ENCODE results near the gene KIRREL3. TPM values are rescaled to one million over a fixed set of nuclear protein-coding genes. Genes with fewer than 3 reads are reported as not detected.

The KIRREL3 gene
- polyA plus RNA-seq, 2 of the 4 experiments (the other 2 are of a cell fraction) = 3.0 to 11.0 TPM

GRCh38 chr11:126547161-126547560 lies 453.4 kb downstream of the KIRREL3 start:
- FAIRE-seq = no peak

DNA sequence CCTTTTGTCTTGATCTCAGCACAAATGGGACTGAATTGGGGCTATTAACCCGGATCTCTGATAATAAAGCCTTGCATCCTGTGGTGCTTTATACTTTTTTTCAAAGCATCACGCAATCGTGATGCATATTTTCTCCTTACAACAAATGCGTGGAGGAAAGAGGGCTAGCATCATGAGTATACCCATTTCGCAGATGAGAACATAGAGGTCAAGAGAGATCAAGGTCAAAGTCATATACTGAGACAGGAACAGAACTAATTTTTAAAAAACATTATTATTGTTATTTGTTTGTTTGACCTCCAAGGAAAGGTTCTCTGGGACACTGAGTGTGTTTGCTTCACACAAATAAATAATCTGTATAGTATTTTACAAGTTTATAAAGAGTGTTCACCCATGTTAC lies 453.9 kb downstream of the KIRREL3 start:
- no peaks in the 10 kb centered on the region for H3K9me3 ChIP-seq
- H3K27ac ChIP-seq = no peak overlapping the region
- WGBS (ENCODE audit: missing lambda C conversion rate) = 68% methylated on average over 5 of the region's 5 CpGs
- FAIRE-seq = no peak
- POLR2A ChIA-PET = no interaction called here
- H3K4me1 ChIP-seq = no peaks in the 10 kb centered on the region
- CTCF ChIA-PET = no interaction called here
- no peak for DNase-seq (ENCODE audit: low read depth in 1 of 2, low spot score in 1 of 2)
- H3K4me3 ChIP-seq = no peak overlapping the region
- ATAC-seq = no peak
- no peak overlapping the region for H3K4me2 ChIP-seq
- TF ChIP-seq, protein P1, sequence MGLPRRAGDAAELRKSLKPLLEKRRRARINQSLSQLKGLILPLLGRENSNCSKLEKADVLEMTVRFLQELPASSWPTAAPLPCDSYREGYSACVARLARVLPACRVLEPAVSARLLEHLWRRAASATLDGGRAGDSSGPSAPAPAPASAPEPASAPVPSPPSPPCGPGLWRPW (IDR thresholded peaks at IDR 0.05) = no peak
- TF ChIP-seq ESRRA (IDR thresholded peaks at IDR 0.05; ENCODE audit: borderline replicate concordance, low read length) (no peak), RCOR1 (IDR thresholded peaks at IDR 0.05; ENCODE audit: low read depth, low read length) (no peak), SREBF2 (IDR thresholded peaks at IDR 0.05) (no peak), EP300 (IDR thresholded peaks at IDR 0.05) (no peak), POLR2AphosphoS2 (conservative IDR thresholded peaks at IDR 0.05; ENCODE audit: low read length) (no peak), CTCF (IDR thresholded peaks at IDR 0.05) (no peak), FOSB (CRISPR knock-in tag; IDR thresholded peaks at IDR 0.05) (no peak), RAD21 (conservative IDR thresholded peaks at IDR 0.05 in 1 of 2, IDR thresholded peaks at IDR 0.05 in 1 of 2) (no peak), RARB (CRISPR knock-in tag; IDR thresholded peaks at IDR 0.05) (no peak), NR3C1 (IDR thresholded peaks at IDR 0.05) (no peak)

More at GRCh38 chr11:126547161-126547560, 453.4 kb downstream of the KIRREL3 start:
- Histone ChIP-seq H3K27ac (no peak overlapping the region), H3K4me1 (no peaks in the 10 kb centered on the region), H3K4me2 (no peak overlapping the region), H3K4me3 (no peak overlapping the region), H3K9me3 (no peaks in the 10 kb centered on the region)
- ChIA-PET CTCF (no interaction called here), POLR2A (no interaction called here)
- 75% methylated on average over 8 of the region's 9 CpGs for WGBS (ENCODE audit: missing lambda C conversion rate)
- TF ChIP-seq RFX5 (IDR thresholded peaks at IDR 0.05) (no peak), NFE2L2 (conservative IDR thresholded peaks at IDR 0.05; ENCODE audit: low read length) (no peak), EHF (CRISPR knock-in tag; IDR thresholded peaks at IDR 0.05) (no peak), POLR2A (IDR thresholded peaks at IDR 0.05; ENCODE audit: low read length) (no peak), RNF2 (IDR thresholded peaks at IDR 0.05; ENCODE audit: borderline replicate concordance, low read depth) (no peak), CTCF (IDR thresholded peaks at IDR 0.05) (no peak), TFCP2L1 (CRISPR knock-in tag; IDR thresholded peaks at IDR 0.05) (no peak), PBX3 (IDR thresholded peaks at IDR 0.05) (no peak)
- TF ChIP-seq, protein P2, sequence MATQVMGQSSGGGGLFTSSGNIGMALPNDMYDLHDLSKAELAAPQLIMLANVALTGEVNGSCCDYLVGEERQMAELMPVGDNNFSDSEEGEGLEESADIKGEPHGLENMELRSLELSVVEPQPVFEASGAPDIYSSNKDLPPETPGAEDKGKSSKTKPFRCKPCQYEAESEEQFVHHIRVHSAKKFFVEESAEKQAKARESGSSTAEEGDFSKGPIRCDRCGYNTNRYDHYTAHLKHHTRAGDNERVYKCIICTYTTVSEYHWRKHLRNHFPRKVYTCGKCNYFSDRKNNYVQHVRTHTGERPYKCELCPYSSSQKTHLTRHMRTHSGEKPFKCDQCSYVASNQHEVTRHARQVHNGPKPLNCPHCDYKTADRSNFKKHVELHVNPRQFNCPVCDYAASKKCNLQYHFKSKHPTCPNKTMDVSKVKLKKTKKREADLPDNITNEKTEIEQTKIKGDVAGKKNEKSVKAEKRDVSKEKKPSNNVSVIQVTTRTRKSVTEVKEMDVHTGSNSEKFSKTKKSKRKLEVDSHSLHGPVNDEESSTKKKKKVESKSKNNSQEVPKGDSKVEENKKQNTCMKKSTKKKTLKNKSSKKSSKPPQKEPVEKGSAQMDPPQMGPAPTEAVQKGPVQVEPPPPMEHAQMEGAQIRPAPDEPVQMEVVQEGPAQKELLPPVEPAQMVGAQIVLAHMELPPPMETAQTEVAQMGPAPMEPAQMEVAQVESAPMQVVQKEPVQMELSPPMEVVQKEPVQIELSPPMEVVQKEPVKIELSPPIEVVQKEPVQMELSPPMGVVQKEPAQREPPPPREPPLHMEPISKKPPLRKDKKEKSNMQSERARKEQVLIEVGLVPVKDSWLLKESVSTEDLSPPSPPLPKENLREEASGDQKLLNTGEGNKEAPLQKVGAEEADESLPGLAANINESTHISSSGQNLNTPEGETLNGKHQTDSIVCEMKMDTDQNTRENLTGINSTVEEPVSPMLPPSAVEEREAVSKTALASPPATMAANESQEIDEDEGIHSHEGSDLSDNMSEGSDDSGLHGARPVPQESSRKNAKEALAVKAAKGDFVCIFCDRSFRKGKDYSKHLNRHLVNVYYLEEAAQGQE (IDR thresholded peaks at IDR 0.05) = no peak
- TF ChIP-seq, protein P3, sequence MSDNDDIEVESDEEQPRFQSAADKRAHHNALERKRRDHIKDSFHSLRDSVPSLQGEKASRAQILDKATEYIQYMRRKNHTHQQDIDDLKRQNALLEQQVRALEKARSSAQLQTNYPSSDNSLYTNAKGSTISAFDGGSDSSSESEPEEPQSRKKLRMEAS (IDR thresholded peaks at IDR 0.05) = no peak
- TF ChIP-seq, protein P4, sequence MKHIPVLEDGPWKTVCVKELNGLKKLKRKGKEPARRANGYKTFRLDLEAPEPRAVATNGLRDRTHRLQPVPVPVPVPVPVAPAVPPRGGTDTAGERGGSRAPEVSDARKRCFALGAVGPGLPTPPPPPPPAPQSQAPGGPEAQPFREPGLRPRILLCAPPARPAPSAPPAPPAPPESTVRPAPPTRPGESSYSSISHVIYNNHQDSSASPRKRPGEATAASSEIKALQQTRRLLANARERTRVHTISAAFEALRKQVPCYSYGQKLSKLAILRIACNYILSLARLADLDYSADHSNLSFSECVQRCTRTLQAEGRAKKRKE (CRISPR knock-in tag; IDR thresholded peaks at IDR 0.05; ENCODE audit: low read depth) = no peak
- TF ChIP-seq, protein P5, sequence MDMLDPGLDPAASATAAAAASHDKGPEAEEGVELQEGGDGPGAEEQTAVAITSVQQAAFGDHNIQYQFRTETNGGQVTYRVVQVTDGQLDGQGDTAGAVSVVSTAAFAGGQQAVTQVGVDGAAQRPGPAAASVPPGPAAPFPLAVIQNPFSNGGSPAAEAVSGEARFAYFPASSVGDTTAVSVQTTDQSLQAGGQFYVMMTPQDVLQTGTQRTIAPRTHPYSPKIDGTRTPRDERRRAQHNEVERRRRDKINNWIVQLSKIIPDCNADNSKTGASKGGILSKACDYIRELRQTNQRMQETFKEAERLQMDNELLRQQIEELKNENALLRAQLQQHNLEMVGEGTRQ (IDR thresholded peaks at IDR 0.05) = no peak
- ATAC-seq (no peak), DNase-seq (ENCODE audit: low read depth in 1 of 2, low spot score in 1 of 2) (no peak)

Data from A549 (cell line).